ENCODE results near the gene VARS1.
"Not testable (repeated sequence)": the region's sequence is repeated elsewhere in the genome, so short reads cannot be mapped to it uniquely, and the experiment has no call there.

The VARS1 gene

DNA sequence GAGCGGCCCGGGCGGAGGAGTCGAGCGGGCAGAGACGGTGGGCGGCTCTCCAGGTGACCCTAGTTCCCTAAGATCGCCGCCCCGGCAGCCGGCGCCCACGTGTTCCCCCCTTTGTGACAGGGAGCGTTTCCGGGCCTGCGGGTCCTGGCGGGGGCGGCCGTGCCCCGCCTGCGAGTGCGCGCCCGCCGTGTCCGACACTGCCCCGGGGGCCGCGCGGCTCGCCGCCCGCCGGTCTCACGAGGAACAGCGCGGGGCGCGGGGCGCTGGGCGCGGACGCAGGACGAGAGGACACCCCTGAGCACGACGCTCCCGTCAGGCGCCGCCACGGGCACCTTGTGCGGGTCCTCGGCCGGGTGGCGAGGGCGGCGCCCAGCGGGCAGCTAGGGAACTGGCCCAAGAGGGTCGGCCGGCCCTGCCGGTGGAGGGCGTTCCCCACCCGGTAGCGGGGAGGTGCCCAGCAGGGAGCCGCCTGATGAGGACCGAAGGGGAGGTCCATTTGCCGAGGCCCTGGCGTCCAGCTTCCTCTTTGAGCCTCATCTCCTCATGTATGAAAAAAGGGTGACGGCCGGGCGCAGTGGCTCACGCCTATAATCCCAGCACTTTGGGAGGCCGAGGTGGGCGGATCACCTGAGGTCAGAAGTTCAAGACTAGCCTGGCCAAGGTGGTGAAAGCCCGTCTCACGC lies at the start of gene VARS1:
TSS of gene VARS1 (minus strand) at position 137 of the 683 bp plus-strand sequence. CDS start 535 bp downstream, outside the sequence.
- Histone ChIP-seq H3K27ac (peak within 1 kb of the TSS; percentile 93), H3K9me3 (ENCODE audit: severe bottlenecking) (no peaks in the 10 kb centered on the region), H3K4me3 (ENCODE audit: low read depth, low read length) (peak within 1 kb of the TSS; percentile 96), H3K36me3 (peaks cover 69% of the 10 kb centered on the region), H3K27me3 (ENCODE audit: insufficient read depth, low read depth, severe bottlenecking) (no peaks in the 10 kb centered on the region)
- peak; percentile 99 for DNase-seq
- TF ChIP-seq CTCF (IDR thresholded peaks at IDR 0.05; ENCODE audit: low read depth, low read length): peak; percentile 99

GRCh38 chr6:31844507-31844906 lies 49.0 kb upstream of the VARS1 start:
- H3K36me3 ChIP-seq: peaks cover 33% of the 10 kb centered on the region
- TF ChIP-seq CTCF (IDR thresholded peaks at IDR 0.05; ENCODE audit: low read depth, low read length): no peak
- no peaks in the 10 kb centered on the region for H3K27me3 ChIP-seq (ENCODE audit: insufficient read depth, low read depth, severe bottlenecking)
- no peak overlapping the region for H3K27ac ChIP-seq
- no peak for DNase-seq
- no peak overlapping the region for H3K4me3 ChIP-seq (ENCODE audit: low read depth, low read length)
- peaks cover 4% of the 10 kb centered on the region for H3K9me3 ChIP-seq (ENCODE audit: severe bottlenecking)

- no peak for DNase-seq
- Histone ChIP-seq H3K27me3 (ENCODE audit: insufficient read depth, low read depth, severe bottlenecking) (no peaks in the 10 kb centered on the region), H3K4me3 (ENCODE audit: low read depth, low read length) (no peak overlapping the region), H3K27ac (no peak overlapping the region), H3K9me3 (ENCODE audit: severe bottlenecking) (peaks cover 4% of the 10 kb centered on the region), H3K36me3 (peaks cover 58% of the 10 kb centered on the region)
- TF ChIP-seq CTCF (IDR thresholded peaks at IDR 0.05; ENCODE audit: low read depth, low read length): no peak
Measured at GRCh38 chr6:31842053-31842452, 46.5 kb upstream of the VARS1 start.

GRCh38 chr6:31839779-31840126 lies 44.2 kb upstream of the VARS1 start:
- not testable (repeated sequence) for H3K4me3 ChIP-seq (ENCODE audit: low read depth, low read length); DNase-seq; H3K27me3 ChIP-seq (ENCODE audit: insufficient read depth, low read depth, severe bottlenecking); H3K9me3 ChIP-seq (ENCODE audit: severe bottlenecking)
- H3K27ac ChIP-seq: peak overlapping the region; percentile 1; the same call in 1 of the 2 replicates
- peaks cover 80% of the 10 kb centered on the region for H3K36me3 ChIP-seq

DNA sequence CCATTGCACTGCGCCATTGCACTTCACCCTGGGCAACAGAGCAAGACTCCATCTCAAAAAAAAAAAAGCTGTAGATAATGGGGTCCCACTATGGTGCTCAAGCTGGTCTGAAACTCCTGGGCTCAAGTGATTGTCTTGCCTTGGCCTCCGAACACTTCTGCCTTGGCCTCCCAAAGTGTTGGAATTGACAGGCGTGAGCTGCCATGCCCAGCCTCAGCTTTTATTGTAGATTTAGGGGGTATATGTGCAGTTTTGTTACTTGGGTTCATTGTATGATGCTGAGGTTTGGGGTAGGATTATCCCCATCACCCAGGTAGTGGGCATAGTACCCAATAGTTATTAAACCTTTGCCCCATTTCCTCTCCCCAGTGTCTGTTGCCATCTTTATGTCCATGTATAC lies 43.4 kb upstream of the VARS1 start:
- Histone ChIP-seq H3K27ac (no peak overlapping the region), H3K36me3 (peaks cover 80% of the 10 kb centered on the region), H3K27me3 (ENCODE audit: insufficient read depth, low read depth, severe bottlenecking) (no peaks in the 10 kb centered on the region), H3K4me3 (ENCODE audit: low read depth, low read length) (no peak overlapping the region), H3K9me3 (ENCODE audit: severe bottlenecking) (peaks cover 4% of the 10 kb centered on the region)
- DNase-seq: no peak
- no peak for TF ChIP-seq CTCF (IDR thresholded peaks at IDR 0.05; ENCODE audit: low read depth, low read length)

GRCh38 chr6:31838114-31838553 lies 42.6 kb upstream of the VARS1 start:
- not testable (repeated sequence) for H3K27ac ChIP-seq

More at GRCh38 chr6:31838114-31838553, 42.6 kb upstream of the VARS1 start:
- DNase-seq; H3K27me3 ChIP-seq (ENCODE audit: insufficient read depth, low read depth, severe bottlenecking); H3K4me3 ChIP-seq (ENCODE audit: low read depth, low read length); H3K9me3 ChIP-seq (ENCODE audit: severe bottlenecking): not testable (repeated sequence)
- peaks cover 80% of the 10 kb centered on the region for H3K36me3 ChIP-seq

Data from WERI-Rb-1 (cell line).